Keratinocyte (primary cell): ENCODE results near the gene ANKS1B. TPM values are rescaled to one million over a fixed set of nuclear protein-coding genes. Genes with fewer than 3 reads are reported as not detected.

Source experiments
- DNase-seq: peaks from one replicate; pipeline ENCODE4 v3.0.0-alpha.2; 2011; ENCODE audit warnings: low read depth, missing footprints, low spot score
- FAIRE-seq: peaks from 2 replicates; lab custom pipeline; 2011; peaks lifted over from hg19 to GRCh38; lab: Jason Lieb, UNC
- H2AFZ ChIP-seq: 2 replicates; pipeline ENCODE4 v1.6.0; 2012; ENCODE audit warnings: low read length, control low read depth, inconsistent platforms; ENCODE audit not compliant: control insufficient read depth
- H3K27ac ChIP-seq: 2 replicates; pipeline ENCODE4 v1.5.1; 2011; ENCODE audit warnings: low read length; ENCODE audit not compliant: control insufficient read depth, insufficient read depth
- H3K27me3 ChIP-seq: 3 replicates; pipeline ENCODE4 v1.6.0; 2011; ENCODE audit warnings: low read length; ENCODE audit not compliant: control insufficient read depth, insufficient read depth; ENCODE audit errors: extremely low read depth
- H3K36me3 ChIP-seq, 2 experiments: 2 replicates in 1 of 2; 3 replicates in 1 of 2; pipeline ENCODE4 v1.5.1; 2011; ENCODE audit warnings: low read length in 2 of 2, mild to moderate bottlenecking in 1 of 2; ENCODE audit not compliant: control insufficient read depth in 2 of 2, insufficient read depth in 2 of 2; ENCODE audit errors: extremely low read depth in 1 of 2
- H3K4me1 ChIP-seq: 3 replicates; pipeline ENCODE4 v1.5.1; 2011; ENCODE audit warnings: low read length; ENCODE audit not compliant: control insufficient read depth, insufficient read depth; ENCODE audit errors: extremely low read depth
- H3K4me2 ChIP-seq: 3 replicates; pipeline ENCODE4 v1.6.0; 2011; ENCODE audit warnings: low read depth, low read length; ENCODE audit not compliant: control insufficient read depth, insufficient read depth; ENCODE audit errors: extremely low read depth
- H3K4me3 ChIP-seq, 3 experiments: fragments of 200-600 bp in 1 of 3; sonication (generic) in 1 of 3; 2 replicates in 2 of 3; 3 replicates in 1 of 3; pipeline ENCODE4 v1.5.1; 2011 to 2016; ENCODE audit warnings: low read length in 3 of 3, mild to moderate bottlenecking in 3 of 3, control low read depth in 2 of 3, inconsistent platforms in 1 of 3, low read depth in 1 of 3, mixed read lengths in 1 of 3, mixed run types in 1 of 3, moderate library complexity in 1 of 3; ENCODE audit not compliant: control insufficient read depth in 2 of 3, insufficient read depth in 2 of 3; ENCODE audit errors: extremely low read depth in 1 of 3
- H3K79me2 ChIP-seq: 2 replicates; pipeline ENCODE4 v1.6.0; 2012; ENCODE audit warnings: low read length; ENCODE audit not compliant: control insufficient read depth, insufficient read depth
- H3K9ac ChIP-seq: 3 replicates; pipeline ENCODE4 v1.6.0; 2011; ENCODE audit warnings: low read length; ENCODE audit not compliant: control insufficient read depth, insufficient read depth; ENCODE audit errors: extremely low read depth
- H3K9me1 ChIP-seq: 3 replicates; pipeline ENCODE4 v1.6.0; 2011; ENCODE audit warnings: low read length; ENCODE audit not compliant: control insufficient read depth, insufficient read depth; ENCODE audit errors: extremely low read depth
- H3K9me3 ChIP-seq: 2 replicates; pipeline ENCODE4 v1.5.1; 2012; ENCODE audit warnings: low read depth, low read length; ENCODE audit not compliant: control insufficient read depth
- H4K20me1 ChIP-seq: 3 replicates; pipeline ENCODE4 v1.6.0; 2011; ENCODE audit warnings: low read length; ENCODE audit not compliant: control insufficient read depth, insufficient read depth; ENCODE audit errors: extremely low read depth
- EZH2 ChIP-seq: IDR thresholded peaks from one replicate; pipeline ENCODE4 v1.6.1; 2012; ENCODE audit warnings: inconsistent platforms, mild to moderate bottlenecking, low read length, moderate library complexity
- dilution Hi-C: fragments of 300-500 bp; cut with MboI; formaldehyde crosslinking; loops from one replicate; pipeline ENCODE4 v1.7.0; 2020; ENCODE audit warnings: low sequenced_read_pairs; ENCODE audit not compliant: extremely low pct_ligation_motif_present
- polyA plus RNA-seq, 5 experiments: library from polyadenylated mRNA; depleted of rRNA in 3 of 5; stranded (reverse) in 3 of 5; stranded (forward) in 1 of 5; unstranded in 1 of 5; fragments of >200 nt; gene quantifications; 1 replicate in 1 of 5; 2 replicates in 3 of 5; 3 replicates in 1 of 5; pipeline versions ENCODE4 v1.2.1 to v1.2.3, GENCODE V29; 2011 to 2012; ENCODE audit warnings: missing spikeins in 2 of 5, low read depth in 1 of 5, low replicate concordance in 1 of 5
- TF ChIP-seq, protein P1 (sequence below), 3 experiments: IDR thresholded peaks in 1 of 3; conservative IDR thresholded peaks in 1 of 3; optimal IDR thresholded peaks in 1 of 3; 2 replicates in 2 of 3; 3 replicates in 1 of 3; pipeline versions ENCODE3 to v1.5.1; 2011; ENCODE audit warnings: low read length in 3 of 3, mild to moderate bottlenecking in 3 of 3, moderate library complexity in 2 of 3, control low read depth in 1 of 3, inconsistent platforms in 1 of 3; ENCODE audit not compliant: insufficient read depth in 2 of 3; ENCODE audit errors: extremely low read depth in 1 of 3

ANKS1B gene
- polyA plus RNA-seq, 1 donor (not counting 4 experiments of a cell fraction or from before 2014, with no cell fraction given) = not detected

DNA sequence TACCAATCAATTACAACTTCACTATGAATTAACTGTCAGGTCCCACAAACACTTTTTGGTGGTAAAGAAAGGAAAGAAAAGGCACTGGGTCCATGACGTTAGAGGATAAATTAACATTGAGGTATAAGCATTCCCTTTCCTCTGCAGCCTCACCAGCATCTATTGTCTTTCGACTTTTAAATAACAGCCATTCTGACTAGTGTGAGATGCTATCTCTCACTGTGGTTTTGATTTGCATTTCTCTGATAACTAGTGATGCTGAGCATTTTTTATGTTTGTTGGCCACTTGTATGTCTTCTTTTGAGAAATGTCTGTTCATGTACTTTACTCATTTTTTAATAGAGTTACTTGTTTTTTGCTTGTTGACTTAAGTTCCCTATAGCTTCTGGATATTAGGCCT, 9.4 kb downstream of the ANKS1B start:
- dilution Hi-C loops = no loop called here
- Histone ChIP-seq H3K9ac (no peak overlapping the region), H2AFZ (no peak overlapping the region), H3K4me2 (no peak overlapping the region), H3K9me3 (no peaks in the 10 kb centered on the region), H3K79me2 (no peaks in the 10 kb centered on the region), H3K4me3 (no peak overlapping the region), H3K9me1 (no peaks in the 10 kb centered on the region), H4K20me1 (no peaks in the 10 kb centered on the region), H3K4me1 (no peaks in the 10 kb centered on the region), H3K27ac (no peak overlapping the region), H3K36me3 (no peaks in the 10 kb centered on the region), H3K27me3 (no peaks in the 10 kb centered on the region)
- TF ChIP-seq EZH2 = no peak
- TF ChIP-seq, protein P1, sequence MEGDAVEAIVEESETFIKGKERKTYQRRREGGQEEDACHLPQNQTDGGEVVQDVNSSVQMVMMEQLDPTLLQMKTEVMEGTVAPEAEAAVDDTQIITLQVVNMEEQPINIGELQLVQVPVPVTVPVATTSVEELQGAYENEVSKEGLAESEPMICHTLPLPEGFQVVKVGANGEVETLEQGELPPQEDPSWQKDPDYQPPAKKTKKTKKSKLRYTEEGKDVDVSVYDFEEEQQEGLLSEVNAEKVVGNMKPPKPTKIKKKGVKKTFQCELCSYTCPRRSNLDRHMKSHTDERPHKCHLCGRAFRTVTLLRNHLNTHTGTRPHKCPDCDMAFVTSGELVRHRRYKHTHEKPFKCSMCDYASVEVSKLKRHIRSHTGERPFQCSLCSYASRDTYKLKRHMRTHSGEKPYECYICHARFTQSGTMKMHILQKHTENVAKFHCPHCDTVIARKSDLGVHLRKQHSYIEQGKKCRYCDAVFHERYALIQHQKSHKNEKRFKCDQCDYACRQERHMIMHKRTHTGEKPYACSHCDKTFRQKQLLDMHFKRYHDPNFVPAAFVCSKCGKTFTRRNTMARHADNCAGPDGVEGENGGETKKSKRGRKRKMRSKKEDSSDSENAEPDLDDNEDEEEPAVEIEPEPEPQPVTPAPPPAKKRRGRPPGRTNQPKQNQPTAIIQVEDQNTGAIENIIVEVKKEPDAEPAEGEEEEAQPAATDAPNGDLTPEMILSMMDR (optimal IDR thresholded peaks at IDR 0.05 in 1 of 3, IDR thresholded peaks at IDR 0.05 in 1 of 3, conservative IDR thresholded peaks at IDR 0.05 in 1 of 3; ENCODE audit: extremely low read depth in 1 of 3, insufficient read depth in 2 of 3, low read length in 3 of 3) = no peak
- FAIRE-seq (no peak), DNase-seq (no peak)

DNA sequence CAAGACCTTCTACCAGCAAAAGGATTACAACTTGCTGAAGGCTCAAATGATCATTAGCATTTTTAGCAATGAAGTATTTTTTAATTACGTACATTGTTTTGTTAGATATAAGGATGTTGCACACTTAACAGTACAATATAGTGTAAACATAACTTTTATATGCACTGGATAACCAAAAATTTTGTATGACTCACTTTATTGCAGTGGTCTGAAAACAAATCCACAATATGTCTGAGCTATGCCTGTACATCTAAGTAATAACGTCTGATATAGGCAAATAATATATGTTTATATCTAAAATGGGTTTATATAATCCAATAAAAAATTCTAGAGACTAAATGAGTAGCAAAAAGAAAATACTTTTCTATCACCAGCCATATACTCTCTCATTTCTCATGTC, 10.6 kb downstream of the ANKS1B start:
- no peak overlapping the region for H2AFZ ChIP-seq
- no peaks in the 10 kb centered on the region for H3K36me3 ChIP-seq

More for the DNA sequence above, 10.6 kb downstream of the ANKS1B start:
- Histone ChIP-seq H3K4me1 (no peaks in the 10 kb centered on the region), H3K27ac (no peak overlapping the region), H3K9ac (no peak overlapping the region), H3K27me3 (no peaks in the 10 kb centered on the region), H3K79me2 (no peaks in the 10 kb centered on the region), H3K9me1 (no peaks in the 10 kb centered on the region), H4K20me1 (no peaks in the 10 kb centered on the region), H3K9me3 (no peaks in the 10 kb centered on the region), H3K4me3 (no peak overlapping the region), H3K4me2 (no peak overlapping the region)
- FAIRE-seq (no peak), DNase-seq (no peak)
- no peak for TF ChIP-seq EZH2
- TF ChIP-seq, protein P1 (optimal IDR thresholded peaks at IDR 0.05 in 1 of 3, IDR thresholded peaks at IDR 0.05 in 1 of 3, conservative IDR thresholded peaks at IDR 0.05 in 1 of 3; ENCODE audit: extremely low read depth in 1 of 3, insufficient read depth in 2 of 3, low read length in 3 of 3) = no peak
- dilution Hi-C loops = no loop called here
